Progenitor cell of endocrine pancreas (in vitro differentiated cells): ENCODE measurements around the gene DYNLT1. TPM values are rescaled to one million over a fixed set of nuclear protein-coding genes. Genes with fewer than 3 reads are reported as not detected.
A peak's percentile ranks its signal among the peaks of the same experiment; 100 is the strongest.

Experiments used
- DNase-seq: peaks from one replicate; pipeline ENCODE4 v3.0.0; 2021; ENCODE audit warnings: low spot score; ENCODE audit not compliant: unreplicated experiment
- H3K27ac Mint-ChIP-seq: 2 replicates; pipeline ENCODE4 v1.8.0; 2021; ENCODE audit warnings: mild to moderate bottlenecking, moderate library complexity, mixed read lengths
- H3K27me3 Mint-ChIP-seq: 2 replicates; pipeline ENCODE4 v1.8.0; 2021; ENCODE audit warnings: mixed read lengths
- H3K36me3 Mint-ChIP-seq: 2 replicates; pipeline ENCODE4 v1.8.0; 2022; ENCODE audit warnings: mixed read lengths; ENCODE audit not compliant: insufficient read depth
- H3K4me1 Mint-ChIP-seq: 2 replicates; pipeline ENCODE4 v1.8.0; 2021; ENCODE audit warnings: low read depth, mixed read lengths
- H3K4me3 Mint-ChIP-seq: 2 replicates; pipeline ENCODE4 v1.8.0; 2021; ENCODE audit warnings: low read depth, mild to moderate bottlenecking, moderate library complexity, mixed read lengths
- H3K9me3 Mint-ChIP-seq: 2 replicates; pipeline ENCODE4 v1.8.0; 2021; ENCODE audit warnings: low read depth, mixed read lengths
- total RNA-seq: library from RNA; stranded (reverse); gene quantifications from 2 replicates; pipeline ENCODE4 v1.2.1, GENCODE V29; 2021
- TF ChIP-seq, protein P1 (sequence below): fragments of 200-600 bp; sonication (generic); IDR thresholded peaks from one replicate; pipeline ENCODE4 v1.5.0; 2021; ENCODE audit warnings: antibody characterized with exemption, mild to moderate bottlenecking; ENCODE audit not compliant: unreplicated experiment

The DYNLT1 gene
- total RNA-seq, 1 donor from 2014 or later = 124 TPM

DNA sequence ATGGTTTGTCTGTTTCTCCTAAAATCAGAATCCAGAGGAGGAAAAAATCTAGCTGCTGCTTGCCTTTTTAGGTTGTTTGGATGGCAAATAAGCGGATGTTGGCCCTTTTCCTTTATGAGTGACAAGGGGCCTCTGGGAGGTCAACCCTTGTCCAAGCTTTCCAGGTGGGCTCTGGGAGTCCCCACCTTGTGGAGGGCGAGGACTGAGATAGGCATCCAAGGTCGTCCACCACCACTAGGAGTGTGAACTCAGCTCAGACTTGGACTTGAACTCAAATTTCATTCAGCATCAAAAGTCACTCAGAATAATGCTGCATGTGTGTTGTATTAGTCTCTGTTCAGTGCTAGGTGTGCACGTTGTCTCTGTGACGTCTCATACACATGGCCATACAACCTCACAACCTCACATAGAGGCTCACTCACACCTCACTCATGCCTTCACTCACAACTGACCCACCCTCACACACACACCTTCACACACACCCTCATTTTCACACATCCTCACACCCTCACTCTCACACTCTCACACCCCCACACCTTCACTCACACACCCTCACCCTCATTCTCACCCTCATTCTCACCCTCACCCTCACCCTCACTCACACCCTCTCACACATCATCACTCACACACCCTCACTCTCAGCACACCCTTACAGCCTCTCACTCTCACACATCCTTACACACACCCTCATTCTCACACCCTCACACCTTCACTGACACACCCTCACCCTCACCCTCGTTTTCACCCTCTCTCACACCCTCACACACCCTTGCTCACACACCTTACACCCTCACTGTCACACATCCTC, 18.0 kb downstream of the DYNLT1 start:
- peaks cover 29% of the 10 kb centered on the region for H3K36me3 Mint-ChIP-seq

DNA sequence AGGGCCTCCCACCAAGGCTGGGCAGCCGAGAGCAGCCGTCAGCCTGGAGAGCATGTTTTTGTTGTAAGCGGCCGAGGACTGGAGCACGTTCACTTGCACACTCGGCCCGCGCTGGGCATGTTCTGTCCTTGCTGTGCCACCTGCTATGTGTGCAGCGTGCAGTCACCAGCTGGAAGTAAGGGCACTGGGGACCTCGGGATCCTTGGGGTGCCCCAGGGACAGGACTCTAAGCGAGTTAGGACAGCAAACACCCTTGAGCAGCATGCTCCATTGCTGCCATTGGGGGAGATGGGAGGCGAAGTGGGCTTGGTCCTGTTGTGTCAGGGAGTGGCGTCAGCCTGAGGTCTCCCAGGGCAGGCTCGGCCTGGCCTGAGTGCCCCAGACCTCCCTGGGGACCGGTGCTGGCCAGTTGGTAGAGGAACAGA, 18.6 kb downstream of the DYNLT1 start:
- H3K36me3 Mint-ChIP-seq = peaks cover 26% of the 10 kb centered on the region
- TF ChIP-seq, protein P1, sequence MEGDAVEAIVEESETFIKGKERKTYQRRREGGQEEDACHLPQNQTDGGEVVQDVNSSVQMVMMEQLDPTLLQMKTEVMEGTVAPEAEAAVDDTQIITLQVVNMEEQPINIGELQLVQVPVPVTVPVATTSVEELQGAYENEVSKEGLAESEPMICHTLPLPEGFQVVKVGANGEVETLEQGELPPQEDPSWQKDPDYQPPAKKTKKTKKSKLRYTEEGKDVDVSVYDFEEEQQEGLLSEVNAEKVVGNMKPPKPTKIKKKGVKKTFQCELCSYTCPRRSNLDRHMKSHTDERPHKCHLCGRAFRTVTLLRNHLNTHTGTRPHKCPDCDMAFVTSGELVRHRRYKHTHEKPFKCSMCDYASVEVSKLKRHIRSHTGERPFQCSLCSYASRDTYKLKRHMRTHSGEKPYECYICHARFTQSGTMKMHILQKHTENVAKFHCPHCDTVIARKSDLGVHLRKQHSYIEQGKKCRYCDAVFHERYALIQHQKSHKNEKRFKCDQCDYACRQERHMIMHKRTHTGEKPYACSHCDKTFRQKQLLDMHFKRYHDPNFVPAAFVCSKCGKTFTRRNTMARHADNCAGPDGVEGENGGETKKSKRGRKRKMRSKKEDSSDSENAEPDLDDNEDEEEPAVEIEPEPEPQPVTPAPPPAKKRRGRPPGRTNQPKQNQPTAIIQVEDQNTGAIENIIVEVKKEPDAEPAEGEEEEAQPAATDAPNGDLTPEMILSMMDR = no peak
- no peak overlapping the region for H3K4me3 Mint-ChIP-seq
- H3K9me3 Mint-ChIP-seq = no peaks in the 10 kb centered on the region
- no peak overlapping the region for H3K27ac Mint-ChIP-seq
- DNase-seq = no peak
- H3K27me3 Mint-ChIP-seq = no peaks in the 10 kb centered on the region
- peaks cover 4% of the 10 kb centered on the region for H3K4me1 Mint-ChIP-seq

More for the DNA sequence above, 18.0 kb downstream of the DYNLT1 start:
- TF ChIP-seq, protein P1 = no peak
- Mint-ChIP-seq H3K4me3 (no peak overlapping the region), H3K27ac (peak overlapping the region; percentile 73), H3K27me3 (no peaks in the 10 kb centered on the region), H3K9me3 (no peaks in the 10 kb centered on the region), H3K4me1 (peaks cover 4% of the 10 kb centered on the region)
- no peak for DNase-seq

- no peaks in the 10 kb centered on the region for H3K9me3 Mint-ChIP-seq
- no peak for DNase-seq
- H3K36me3 Mint-ChIP-seq = peaks cover 35% of the 10 kb centered on the region
- H3K27me3 Mint-ChIP-seq = no peaks in the 10 kb centered on the region
- H3K4me1 Mint-ChIP-seq = peaks cover 4% of the 10 kb centered on the region
- H3K4me3 Mint-ChIP-seq = no peak overlapping the region
- TF ChIP-seq, protein P1 = no peak
- H3K27ac Mint-ChIP-seq = peak overlapping the region; percentile 63
Measured at GRCh38 chr6:158624684-158625682, 19.6 kb downstream of the DYNLT1 start.

DNA sequence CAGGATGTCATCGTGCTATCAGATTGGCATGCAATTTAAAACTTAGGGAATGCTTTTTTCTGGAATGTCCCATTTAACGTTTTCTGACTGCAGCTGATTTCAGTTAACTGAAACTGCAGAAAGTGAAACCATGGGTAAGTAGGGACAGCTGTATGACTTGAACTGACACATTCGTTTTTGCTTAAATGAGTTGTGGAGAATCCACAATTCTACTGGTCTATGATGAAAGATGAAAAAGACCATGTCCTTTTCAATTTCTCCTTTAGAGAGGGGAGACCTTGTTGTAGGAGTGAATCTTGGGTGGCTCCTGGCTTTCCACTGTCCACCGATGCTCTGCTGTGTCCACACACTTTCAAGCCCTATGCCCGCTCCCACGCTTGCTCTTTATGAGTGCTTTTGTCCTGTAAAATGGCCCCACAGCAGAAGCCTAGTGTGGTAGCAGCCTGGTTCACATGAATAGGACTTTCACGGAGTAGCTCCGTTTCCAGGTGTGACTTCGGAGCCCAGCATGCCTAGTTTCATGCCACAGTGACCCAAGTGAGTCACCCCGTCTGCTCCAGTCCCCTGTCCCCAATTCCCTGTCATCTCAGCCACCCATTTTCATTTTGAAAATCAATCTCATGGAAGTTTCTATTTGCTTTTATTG, 21.9 kb downstream of the DYNLT1 start:
- H3K36me3 Mint-ChIP-seq = peaks cover 41% of the 10 kb centered on the region
- H3K9me3 Mint-ChIP-seq = no peaks in the 10 kb centered on the region
- no peaks in the 10 kb centered on the region for H3K27me3 Mint-ChIP-seq
- H3K4me3 Mint-ChIP-seq = no peak overlapping the region
- DNase-seq = no peak
- H3K4me1 Mint-ChIP-seq = peaks cover under 1% of the 10 kb centered on the region
- TF ChIP-seq, protein P1 = no peak
- peak overlapping the region; percentile 27 for H3K27ac Mint-ChIP-seq
